Fibroblast of skin of left quadriceps (primary cell): ENCODE data around the gene DIPK1A.
"Not testable (repeated sequence)": the region's sequence is repeated elsewhere in the genome, so short reads cannot be mapped to it uniquely, and the experiment has no call there.

Source experiments
- DNase-seq, 2 experiments: peaks; one replicate each; pipeline ENCODE4 v3.0.0-alpha.2; 2013; ENCODE audit warnings: low read depth in 2 of 2

DIPK1A gene

DNA sequence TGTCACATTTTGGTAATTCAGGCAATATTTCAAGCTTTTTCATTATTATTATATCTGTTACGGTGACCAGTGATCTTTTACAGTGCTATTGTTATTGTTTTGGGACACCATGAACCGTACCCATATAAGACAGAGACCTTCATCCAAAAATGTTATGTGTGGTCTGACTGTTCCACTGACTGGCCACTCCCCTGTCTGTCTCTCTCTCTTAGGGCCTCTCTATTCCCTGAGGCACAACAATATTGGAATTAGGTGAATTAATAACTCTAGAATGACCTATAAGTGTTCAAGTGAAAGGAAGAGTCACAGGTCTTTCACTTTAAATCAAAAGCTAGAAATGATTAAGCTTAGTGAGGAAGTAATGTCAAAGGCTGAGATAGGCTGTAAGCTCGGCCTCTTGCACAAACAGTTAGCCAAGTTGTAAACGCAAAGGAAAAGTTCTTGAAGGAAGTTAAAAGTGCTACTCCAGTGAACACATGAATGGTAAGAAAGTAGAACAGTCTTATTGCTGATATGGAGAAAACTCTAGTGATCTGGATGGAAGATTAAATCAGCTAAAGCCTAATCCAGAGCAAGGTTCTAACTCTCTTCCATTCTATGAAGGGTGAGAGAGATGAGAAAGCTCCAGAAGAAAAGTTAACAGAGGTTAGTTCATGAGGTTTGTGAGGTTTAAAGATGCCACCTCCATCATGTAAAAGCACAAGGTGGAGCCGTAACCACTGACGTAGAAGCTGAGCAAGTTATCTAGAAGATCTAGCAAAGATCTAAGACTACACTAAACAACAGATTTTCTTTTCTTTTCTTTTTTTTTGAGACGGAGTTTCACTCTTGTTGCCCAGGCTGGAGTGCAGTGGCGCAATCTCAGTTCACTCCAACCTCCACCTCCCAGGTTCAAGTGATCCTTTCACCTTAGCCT is 19.7 kb upstream of the DIPK1A start:
- DNase-seq = no peak

DNA sequence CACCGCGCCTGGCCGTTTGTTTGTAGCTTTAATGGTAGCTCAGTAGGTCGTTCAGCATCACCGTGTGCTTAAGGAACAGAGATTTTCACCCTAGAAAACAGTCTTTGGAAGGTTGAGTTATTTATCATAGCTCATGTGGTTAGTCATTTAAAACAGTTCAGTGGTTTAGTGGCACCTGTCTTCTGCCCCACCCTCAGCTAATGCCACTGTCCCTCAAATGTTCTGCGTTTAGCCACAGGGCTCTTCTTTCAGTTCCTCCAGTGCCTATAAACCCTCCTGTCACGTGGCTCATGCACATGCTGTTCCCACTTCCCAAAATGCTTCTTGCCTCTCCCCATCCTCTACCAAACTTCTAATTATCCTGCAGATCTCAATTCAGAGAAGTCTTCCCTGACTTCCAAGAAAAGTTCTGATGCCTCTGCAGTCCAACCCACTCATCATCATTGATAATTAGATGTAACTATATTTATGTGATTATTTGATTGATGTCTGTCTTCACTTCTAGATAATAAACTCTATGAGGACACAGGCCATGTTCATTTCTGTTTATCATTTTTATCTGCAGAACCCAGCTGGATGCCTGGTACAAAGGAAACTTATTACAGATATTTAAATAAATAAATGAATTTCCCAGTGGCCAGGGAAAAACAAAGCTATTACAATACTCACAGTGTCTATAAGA is 14.4 kb upstream of the DIPK1A start:
- no peak for DNase-seq

DNA sequence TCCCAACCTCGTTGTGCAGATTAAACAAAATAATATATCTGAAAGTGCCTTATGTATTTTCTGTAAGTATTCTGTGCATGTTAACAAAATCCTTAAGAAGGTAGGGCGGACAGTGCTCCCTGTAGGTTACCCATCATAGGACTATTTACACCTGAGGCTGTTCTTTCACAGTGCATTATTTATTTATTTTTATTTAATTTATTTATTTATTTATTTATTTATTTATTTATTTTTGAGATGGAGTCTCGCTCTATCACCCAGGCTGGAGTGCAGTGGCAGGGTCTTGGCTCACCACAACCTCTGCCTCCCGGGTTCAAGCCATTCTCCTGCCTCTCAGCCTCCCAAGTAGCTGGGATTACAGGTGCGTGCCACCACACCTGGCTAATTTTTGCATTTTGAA is 12.8 kb upstream of the DIPK1A start:
- DNase-seq = not testable (repeated sequence)

DNA sequence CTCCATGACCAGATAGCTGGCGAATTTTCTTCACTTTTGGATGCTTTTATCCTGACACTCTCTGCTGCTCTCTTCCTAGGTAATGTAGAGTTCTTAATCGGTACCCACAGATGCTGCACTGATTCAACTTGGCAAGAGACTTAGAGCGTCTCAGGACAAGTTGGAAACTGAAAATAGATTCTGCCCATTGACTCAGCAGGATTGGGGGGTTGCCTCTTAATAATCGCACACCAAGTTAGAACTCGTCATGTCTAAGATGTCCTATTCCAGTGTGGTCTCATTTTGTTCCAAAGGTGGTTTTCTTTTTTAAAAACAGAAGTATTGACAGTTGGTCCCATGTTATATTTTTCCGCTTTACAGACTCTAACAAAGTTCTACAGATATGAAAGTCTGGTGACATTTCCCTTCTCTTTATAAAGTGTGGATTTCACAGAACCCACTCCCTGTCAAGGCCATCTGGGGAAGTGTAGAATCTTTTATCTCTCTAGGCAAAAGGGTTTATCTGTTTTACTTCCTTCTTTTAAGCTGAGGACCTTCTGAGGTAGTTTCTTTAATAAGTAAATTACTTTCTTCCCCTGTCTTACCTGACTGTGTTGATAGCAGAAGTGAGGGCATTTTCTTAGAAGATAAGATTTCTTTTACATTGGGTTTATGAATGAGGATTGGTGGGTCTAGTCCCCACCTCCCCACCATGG is 12.1 kb upstream of the DIPK1A start:
- no peak for DNase-seq

DNA sequence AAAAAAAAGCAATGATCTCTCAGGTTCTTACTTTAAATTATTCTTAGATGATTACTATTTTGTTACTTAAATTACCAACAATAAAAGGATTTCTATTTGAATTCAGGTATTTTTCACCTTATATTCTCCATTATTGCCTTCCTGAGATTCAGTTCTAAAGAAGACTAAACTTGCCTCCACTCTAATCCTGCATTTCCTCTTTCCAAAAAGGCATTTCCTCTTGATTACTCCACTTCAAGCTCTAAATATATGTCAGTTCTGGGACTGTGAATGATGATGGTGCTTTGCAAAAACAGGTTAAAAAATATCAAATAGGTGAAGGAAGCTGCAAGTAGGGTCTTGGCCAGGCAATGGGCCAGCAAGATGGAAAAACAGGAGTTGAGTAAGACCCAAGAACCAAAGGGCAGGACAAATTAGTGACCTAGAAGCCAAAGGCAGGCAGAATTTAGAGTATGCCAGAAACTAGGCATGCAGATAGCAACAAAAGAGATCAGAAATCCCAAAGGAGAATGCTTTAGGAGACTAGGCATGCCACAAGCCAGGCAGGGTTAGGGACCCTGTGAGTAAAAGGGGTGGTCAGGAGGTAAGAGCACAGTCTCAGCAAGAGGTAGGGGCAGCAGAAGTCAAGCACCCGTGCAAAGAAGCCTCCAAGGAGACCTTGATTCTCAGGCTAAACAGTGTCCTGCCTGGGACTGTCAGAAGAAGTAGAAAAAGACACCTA is 11.3 kb upstream of the DIPK1A start:
- no peak for DNase-seq

DNA sequence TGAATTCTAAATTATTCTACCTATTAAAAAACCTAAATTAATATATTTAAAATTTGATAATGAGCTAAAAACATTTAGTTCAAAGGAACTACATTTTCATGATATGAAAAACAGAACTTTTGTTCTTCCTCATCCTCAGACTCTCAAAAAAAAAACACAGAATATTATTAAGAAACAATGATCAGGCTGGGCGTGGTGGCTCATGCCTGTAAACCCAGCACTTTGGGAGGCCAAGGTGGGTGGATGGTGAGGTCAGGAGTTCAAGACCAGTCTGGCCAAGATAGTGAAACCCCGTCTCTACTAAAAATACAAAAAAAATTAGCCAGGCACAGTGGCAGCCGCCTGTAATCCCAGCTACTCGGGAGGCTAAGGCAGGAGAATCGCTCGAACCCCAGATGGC is 10.7 kb upstream of the DIPK1A start:
- DNase-seq = not testable (repeated sequence)

DNA sequence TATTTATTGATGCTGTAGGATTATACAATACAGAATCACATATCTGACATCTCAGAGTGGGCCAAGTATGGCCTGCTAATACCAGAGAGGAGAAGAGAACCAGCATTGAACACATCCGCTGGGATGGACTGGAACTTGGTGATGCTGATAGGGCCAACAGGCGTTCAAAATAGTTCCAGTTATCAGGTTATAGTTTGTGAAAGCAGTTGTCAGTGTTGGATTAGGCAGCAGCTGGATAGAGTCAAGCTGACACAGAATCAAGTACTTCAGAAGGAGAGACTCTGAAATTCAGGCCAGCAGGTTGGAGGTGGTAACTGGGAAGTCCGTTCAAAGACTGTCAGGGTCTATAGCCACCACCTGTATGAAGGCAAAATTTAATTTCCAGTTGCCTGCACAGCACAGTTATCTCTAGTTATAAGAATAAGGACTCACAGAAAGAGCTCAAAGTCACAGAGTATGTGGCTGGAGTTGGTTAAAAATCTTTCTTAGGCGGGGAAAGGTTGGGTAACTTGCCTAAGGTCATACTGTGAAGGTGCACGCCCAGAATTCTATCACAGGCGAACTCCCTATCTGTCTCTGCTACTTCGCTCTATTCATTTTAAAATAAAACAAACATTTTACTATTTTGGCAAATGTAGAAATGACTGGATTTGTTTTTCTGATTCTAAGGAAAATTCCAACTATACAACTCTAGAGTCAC is 9.9 kb upstream of the DIPK1A start:
- DNase-seq = no peak

DNA sequence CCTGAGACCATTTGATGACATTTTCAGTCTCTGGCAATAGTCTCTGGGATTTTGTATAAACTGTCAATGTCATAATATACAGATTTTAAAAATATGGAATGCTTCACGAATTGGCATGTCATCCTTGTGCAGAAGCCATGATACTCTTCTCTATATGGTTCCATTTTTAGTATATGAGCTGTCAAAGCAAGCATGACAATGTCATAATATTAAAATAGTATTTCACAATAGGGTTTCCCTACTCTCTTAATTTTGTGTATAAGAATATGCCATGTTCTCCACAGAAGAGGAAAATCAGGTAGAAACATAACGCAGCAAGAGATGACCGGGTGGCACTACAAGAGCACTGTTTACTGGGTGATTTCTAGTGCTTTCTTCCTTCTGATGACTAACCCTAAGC is 8.3 kb upstream of the DIPK1A start:
- DNase-seq = no peak

DNA sequence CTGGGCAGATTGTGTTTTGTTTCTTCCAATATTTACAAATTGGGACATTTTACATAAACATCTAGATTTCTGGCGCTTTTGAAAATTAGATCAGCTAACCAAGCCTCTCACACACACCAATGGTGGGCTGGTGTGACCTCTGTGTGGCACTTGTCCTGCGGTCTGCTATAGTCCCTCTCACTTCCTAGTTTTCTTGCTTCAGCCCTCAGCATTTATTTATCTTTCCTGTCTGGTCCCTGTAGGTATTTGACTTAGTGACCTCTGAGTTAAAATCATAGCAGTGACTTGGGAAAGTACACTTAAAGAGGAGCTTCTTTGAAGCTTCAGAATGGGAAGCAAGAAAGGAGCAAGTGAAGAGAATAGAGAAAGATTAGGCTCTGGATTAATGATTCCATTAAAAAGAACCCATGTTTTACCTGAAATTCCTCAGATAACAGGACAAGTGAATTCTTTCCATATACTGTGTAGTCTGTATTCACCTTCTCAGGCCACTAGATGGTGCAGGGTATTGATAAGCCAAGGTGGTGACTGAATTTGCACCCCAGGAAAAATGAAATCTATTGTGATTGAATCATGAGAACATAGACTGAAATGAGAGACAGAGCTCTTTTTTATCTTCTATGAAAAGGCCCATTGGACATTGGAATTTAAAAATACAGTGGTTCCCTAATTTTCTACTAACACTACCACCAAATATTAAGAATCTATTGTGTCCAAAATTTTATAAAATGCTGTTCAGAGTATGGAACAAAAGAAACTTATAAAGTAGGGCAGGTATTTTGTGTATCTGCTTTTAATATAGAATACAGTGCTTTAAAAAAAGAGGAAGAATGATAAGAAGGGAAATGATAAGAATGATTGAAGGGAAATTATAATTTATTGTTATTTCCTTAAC is 7.1 kb upstream of the DIPK1A start:
- DNase-seq = no peak

DNA sequence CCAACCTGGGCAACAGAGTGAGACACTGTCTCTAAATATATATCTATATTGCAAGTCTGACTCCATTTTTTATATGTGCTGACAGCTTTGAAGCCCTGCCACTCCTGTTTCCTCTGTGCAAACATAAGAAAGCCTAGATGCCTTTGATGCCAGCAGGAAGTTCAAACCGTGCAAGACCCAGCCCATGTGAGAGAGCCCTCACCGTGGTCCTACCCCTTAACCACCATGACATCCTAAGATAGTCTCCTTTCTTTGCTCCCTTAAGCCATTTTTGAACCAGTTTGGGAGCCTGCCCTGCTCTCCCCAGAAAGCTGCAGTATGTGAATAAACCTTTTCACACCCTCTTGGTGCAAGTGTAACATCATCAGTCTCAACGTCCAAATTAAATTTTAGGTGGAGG is 3.7 kb upstream of the DIPK1A start:
- no peak for DNase-seq

DNA sequence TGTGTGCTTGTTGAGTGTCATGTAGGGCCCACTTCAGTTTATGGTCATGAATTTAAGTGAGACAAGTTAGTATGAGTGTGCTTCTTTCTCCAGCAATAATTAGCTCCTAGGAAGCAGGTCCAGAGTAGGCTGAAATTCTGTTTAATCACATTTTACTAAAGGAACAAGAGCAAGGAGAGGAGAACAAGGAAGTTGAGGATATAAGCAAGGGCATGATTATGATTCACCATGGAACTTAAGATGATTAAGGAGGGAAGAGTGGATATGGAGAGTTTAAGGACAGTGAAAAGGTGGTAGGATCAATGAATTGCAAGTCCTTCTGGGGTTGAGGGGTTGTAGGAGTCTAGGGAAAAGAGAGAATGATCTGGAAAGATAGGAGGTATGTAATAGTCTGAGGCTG is 3.1 kb upstream of the DIPK1A start:
- no peak for DNase-seq

DNA sequence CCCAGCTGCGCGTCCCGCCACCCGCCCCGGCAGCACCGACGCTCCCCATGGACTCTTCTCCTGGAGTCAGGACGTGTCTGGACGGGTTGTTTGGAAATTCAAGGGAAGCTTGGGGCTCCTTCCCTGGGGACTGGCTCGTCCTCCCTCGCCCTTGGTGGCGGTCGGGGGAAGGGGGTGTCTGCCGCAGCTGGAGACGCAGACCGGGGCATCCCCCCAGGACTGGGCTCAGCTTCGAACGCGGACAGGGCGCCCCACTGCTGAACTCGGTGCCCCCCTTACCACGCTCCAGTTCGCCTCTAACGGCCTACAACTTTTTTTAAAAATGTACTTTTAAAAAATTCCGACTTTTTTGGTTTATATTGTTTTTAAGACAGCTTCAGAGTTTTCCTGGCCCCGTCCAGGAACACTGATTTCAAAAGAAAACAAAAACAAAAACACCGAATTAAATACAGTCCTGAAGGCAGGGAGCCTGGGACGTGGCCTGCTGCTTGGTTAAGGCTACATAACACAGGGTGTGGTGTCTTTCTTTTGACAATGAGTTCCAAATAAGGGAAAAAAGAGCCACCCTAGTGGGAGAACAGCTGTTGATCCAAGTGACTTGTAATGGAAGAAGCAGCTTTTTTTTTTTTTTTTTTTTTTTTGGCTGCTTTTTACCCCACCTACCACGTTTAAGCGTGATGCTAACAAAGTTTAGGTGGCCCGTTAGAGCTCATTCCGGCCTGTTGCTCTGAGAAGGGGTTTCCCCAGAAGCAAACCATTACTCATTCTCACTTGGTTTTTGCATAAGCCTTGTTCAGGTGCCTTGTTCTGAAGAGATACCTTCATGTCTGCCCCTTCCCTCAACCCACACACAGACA is 862 bp upstream of the DIPK1A start:
- DNase-seq = peak in 1 of 2 experiments; percentile 50

DNA sequence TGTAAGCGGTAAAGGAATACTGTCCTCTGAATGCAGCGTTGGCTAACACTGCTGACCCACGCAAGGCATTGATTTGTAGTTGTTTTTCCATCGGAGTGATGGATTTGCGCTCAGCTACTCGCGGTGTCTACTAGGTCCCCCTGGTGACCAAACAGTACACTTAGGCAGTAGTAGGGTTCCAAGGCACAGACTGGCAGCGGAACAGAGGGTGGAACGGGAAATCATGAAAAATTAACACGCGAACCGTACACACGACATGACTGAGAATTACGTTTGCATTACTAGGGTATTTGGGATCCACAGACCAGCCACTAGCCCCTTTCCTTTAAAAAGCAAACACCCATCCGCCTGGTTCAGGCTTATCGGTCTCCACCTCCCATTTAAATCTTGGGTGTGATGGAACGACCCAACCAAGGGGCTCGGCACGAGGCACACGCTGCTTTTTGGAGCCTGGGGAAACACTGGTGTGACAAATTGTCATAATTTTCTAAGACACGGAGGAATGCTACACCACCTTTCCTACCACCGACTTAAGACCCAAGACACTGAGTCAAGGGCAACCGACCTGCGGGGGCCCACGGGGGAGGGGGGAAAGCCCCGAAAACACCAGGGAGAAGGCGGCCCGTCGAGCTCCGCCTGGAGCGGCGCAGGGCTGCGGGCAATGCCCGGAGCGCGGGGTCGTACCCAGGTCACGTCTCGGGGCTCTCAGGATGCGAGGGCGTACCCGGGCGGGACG is 699 bp downstream of the DIPK1A start:
- peak; percentile 59 to 61 for DNase-seq

DNA sequence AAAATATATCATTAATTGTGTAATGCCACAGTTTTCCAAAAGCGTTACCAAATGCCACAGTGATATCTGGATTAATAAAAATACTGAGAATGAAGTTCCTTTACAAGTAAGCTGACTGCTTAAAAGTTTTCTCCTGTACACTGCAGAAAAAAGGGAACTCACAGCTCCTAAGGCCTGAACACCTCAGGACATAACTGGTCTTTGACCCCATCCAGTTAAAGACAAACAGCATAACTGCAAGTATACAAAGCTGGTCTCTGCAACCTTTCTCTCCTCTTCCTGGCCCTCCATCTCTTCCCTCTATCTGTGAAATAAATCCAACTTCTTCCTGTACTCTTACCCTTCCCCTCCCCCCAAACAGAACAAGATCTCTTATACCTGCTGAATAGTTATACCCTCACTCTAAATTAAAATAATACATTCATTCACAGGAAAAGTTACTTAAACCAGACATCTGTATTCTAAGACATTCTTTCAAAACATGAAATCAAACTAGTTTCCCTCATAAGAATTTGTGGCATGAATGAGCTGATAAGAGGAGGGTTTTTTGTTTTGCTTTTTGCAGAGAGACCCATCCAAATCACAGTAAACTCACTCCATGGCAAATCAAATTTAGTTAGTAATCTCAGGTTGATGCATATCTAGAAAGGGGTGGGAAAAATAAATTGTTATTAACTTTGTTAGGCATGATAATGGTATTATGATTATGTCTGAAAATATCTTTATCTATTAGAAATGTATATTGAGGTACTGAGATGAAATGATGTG is 2.9 kb downstream of the DIPK1A start:
- DNase-seq = no peak

DNA sequence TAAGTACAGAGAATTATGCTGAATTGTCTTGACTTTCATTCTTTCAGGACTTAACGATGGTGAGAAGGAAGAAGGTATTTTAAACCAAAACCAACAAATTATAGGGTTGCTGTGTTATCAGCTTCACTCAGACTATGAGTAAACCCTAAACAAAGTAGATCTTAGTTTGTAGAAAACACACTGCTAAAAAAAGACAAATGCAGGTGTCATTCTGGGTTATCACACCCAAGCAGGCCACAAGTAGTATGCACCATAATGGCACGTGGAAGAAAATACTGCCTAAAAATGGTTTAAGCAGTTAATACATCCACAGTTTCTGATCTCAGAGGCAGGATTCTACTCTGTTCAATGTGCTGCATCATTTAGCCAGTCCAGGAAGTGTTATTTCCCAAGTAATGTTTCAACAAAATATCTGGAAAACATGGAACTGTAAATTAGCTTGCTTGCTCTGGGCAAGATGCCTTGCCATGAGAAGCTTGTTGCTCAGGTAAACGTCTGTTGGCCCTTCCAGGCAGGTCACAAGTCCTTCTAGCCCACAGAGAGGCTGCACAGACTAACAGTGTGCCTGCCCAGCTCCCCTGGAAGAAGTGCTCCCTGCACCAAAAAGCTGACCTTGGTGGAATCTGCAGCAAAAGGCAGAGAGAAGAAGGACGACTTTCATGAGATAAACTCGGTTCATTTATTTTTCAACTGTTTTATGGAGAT is 4.1 kb downstream of the DIPK1A start:
- no peak for DNase-seq

DNA sequence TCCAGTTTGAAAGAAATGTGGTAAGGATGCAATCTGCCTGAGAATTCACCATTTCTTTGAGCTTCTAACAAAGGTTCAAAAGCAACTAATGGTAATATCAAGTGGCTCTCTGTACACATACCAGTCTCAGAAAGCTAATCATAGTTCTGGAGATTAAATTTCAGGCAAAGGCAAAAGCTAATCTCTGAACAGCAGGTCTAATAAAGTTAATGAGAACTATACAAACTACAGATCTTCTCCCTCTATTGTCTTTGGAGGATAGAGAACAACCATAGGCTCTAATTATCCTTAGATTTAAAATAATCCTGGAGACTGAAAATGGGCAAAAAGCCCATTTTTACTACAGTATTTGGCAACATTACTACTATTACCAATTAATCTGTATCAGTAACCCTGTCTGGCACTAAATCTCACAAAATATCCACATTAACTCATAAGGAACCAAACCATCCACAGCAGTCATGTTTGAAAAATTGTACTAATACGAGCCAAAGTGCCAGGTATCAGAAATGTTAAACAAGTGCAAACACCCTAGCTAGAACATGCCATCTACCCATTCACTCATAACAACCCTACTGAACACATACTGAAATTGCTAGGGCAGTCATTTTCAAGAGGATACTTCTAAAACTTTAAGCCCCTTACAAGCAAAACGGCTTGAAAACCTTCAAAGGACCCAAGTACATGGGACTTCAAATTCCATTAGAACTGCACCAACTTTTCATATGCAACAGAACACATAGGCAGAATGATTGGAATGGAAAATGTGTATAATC is 4.8 kb downstream of the DIPK1A start:
- no peak for DNase-seq
